Neural crest cell (in vitro differentiated cells): ENCODE measurements around the gene AP3S2. TPM values are rescaled to one million over a fixed set of nuclear protein-coding genes. Genes with fewer than 3 reads are reported as not detected.
"Not testable (repeated sequence)": the region's sequence is repeated elsewhere in the genome, so short reads cannot be mapped to it uniquely, and the experiment has no call there.

Experiments
- DNase-seq: peaks from one replicate; pipeline ENCODE4 v3.0.0; 2021; ENCODE audit warnings: low read depth, mixed read lengths, low spot score
- H3K27ac Mint-ChIP-seq: one replicate; pipeline ENCODE4 v1.8.0; 2021; ENCODE audit warnings: mild to moderate bottlenecking, mixed read lengths; ENCODE audit not compliant: unreplicated experiment
- H3K27me3 Mint-ChIP-seq: 2 replicates; pipeline ENCODE4 v1.8.0; 2021; ENCODE audit warnings: low read depth, mild to moderate bottlenecking, mixed read lengths
- H3K36me3 Mint-ChIP-seq: 2 replicates; pipeline ENCODE4 v1.8.0; 2021; ENCODE audit warnings: low read depth, mild to moderate bottlenecking, mixed read lengths
- H3K4me1 Mint-ChIP-seq: 2 replicates; pipeline ENCODE4 v1.8.0; 2021; ENCODE audit warnings: mixed read lengths
- H3K4me3 Mint-ChIP-seq: one replicate; pipeline ENCODE4 v1.8.0; 2021; ENCODE audit warnings: mild to moderate bottlenecking, mixed read lengths
- H3K9me3 Mint-ChIP-seq: 2 replicates; pipeline ENCODE4 v1.8.0; 2021; ENCODE audit warnings: mixed read lengths
- CTCF ChIP-seq: fragments of 200-600 bp; sonication (generic); conservative IDR thresholded peaks from 2 replicates; pipeline ENCODE4 v1.5.0; 2021; ENCODE audit warnings: antibody characterized with exemption, mild to moderate bottlenecking
- total RNA-seq: library from RNA; stranded (reverse); gene quantifications from 2 replicates; pipeline ENCODE4 v1.2.1, GENCODE V29; 2021

Gene AP3S2
- total RNA-seq, 1 donor from 2014 or later, result 31.6 TPM

- Mint-ChIP-seq H3K9me3 (peaks cover 8% of the 10 kb centered on the region), H3K4me1 (no peaks in the 10 kb centered on the region), H3K36me3 (peaks cover 5% of the 10 kb centered on the region), H3K27ac (no peak overlapping the region), H3K4me3 (no peak overlapping the region), H3K27me3 (peaks cover 8% of the 10 kb centered on the region)
- no peak for DNase-seq
- no peak for TF ChIP-seq CTCF
Measured at GRCh38 chr15:89790661-89791060, 103.1 kb downstream of the AP3S2 start.

- Mint-ChIP-seq H3K4me3 (no peak overlapping the region), H3K4me1 (no peaks in the 10 kb centered on the region), H3K9me3 (peaks cover 8% of the 10 kb centered on the region), H3K27ac (no peak overlapping the region), H3K36me3 (peaks cover 5% of the 10 kb centered on the region), H3K27me3 (peaks cover 8% of the 10 kb centered on the region)
- no peak for TF ChIP-seq CTCF
- DNase-seq, result no peak
Measured at GRCh38 chr15:89790206-89790605, 103.6 kb downstream of the AP3S2 start.

- not testable (repeated sequence) for H3K4me3 Mint-ChIP-seq, H3K27me3 Mint-ChIP-seq, H3K36me3 Mint-ChIP-seq, H3K9me3 Mint-ChIP-seq, H3K27ac Mint-ChIP-seq, DNase-seq, H3K4me1 Mint-ChIP-seq
Measured at GRCh38 chr15:89788585-89788984, 105.2 kb downstream of the AP3S2 start.

- peaks cover 8% of the 10 kb centered on the region for H3K4me1 Mint-ChIP-seq
- DNase-seq, result no peak
- H3K9me3 Mint-ChIP-seq, result peaks cover 8% of the 10 kb centered on the region
- H3K36me3 Mint-ChIP-seq, result peaks cover 5% of the 10 kb centered on the region
- no peak overlapping the region for H3K4me3 Mint-ChIP-seq
- TF ChIP-seq CTCF, result no peak
- H3K27me3 Mint-ChIP-seq, result no peaks in the 10 kb centered on the region
- no peak overlapping the region for H3K27ac Mint-ChIP-seq
Measured at GRCh38 chr15:89787944-89788343, 105.8 kb downstream of the AP3S2 start.

GRCh38 chr15:89785774-89786140 is 108.0 kb downstream of the AP3S2 start:
- no peak for DNase-seq
- Mint-ChIP-seq H3K4me1 (peaks cover 13% of the 10 kb centered on the region), H3K36me3 (peaks cover 5% of the 10 kb centered on the region), H3K27ac (no peak overlapping the region), H3K4me3 (no peak overlapping the region), H3K9me3 (peaks cover 8% of the 10 kb centered on the region), H3K27me3 (peaks cover under 1% of the 10 kb centered on the region)
- TF ChIP-seq CTCF, result no peak

- Mint-ChIP-seq H3K27ac (no peak overlapping the region), H3K36me3 (peaks cover 5% of the 10 kb centered on the region), H3K9me3 (peaks cover 8% of the 10 kb centered on the region), H3K4me3 (no peak overlapping the region), H3K27me3 (peaks cover 3% of the 10 kb centered on the region), H3K4me1 (peaks cover 13% of the 10 kb centered on the region)
- DNase-seq, result no peak
- TF ChIP-seq CTCF, result no peak
Measured at GRCh38 chr15:89785064-89785773, 108.6 kb downstream of the AP3S2 start.
